Fibroblast of the aortic adventitia (primary cell): Measurements from ENCODE around the gene IL36A. TPM values are rescaled to one million over a fixed set of nuclear protein-coding genes. Genes with fewer than 3 reads are reported as not detected.

Experiments used
- DNase-seq: peaks from one replicate; pipeline ENCODE4 v3.0.0-alpha.2; 2010; ENCODE audit warnings: low read depth
- H3K4me3 ChIP-seq: 2 replicates; pipeline ENCODE4 v1.5.1; 2011; ENCODE audit warnings: low read depth, mild to moderate bottlenecking, control low read depth, low read length, moderate library complexity
- total RNA-seq: library from RNA; depleted of rRNA; stranded (reverse); fragments of >200 nt; gene quantifications from 2 replicates; pipeline ENCODE4 v1.2.3, GENCODE V29; 2012; ENCODE audit warnings: low replicate concordance
- TF ChIP-seq, protein P1 (sequence below): IDR thresholded peaks from 2 replicates; pipeline ENCODE4 v1.5.1; 2011; ENCODE audit warnings: mild to moderate bottlenecking, low read length, control low read depth, inconsistent platforms; ENCODE audit not compliant: insufficient read depth

IL36A gene, protein sequence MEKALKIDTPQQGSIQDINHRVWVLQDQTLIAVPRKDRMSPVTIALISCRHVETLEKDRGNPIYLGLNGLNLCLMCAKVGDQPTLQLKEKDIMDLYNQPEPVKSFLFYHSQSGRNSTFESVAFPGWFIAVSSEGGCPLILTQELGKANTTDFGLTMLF
- 2.0 TPM in 1 of 2 replicates, not detected in the other for total RNA-seq

DNA sequence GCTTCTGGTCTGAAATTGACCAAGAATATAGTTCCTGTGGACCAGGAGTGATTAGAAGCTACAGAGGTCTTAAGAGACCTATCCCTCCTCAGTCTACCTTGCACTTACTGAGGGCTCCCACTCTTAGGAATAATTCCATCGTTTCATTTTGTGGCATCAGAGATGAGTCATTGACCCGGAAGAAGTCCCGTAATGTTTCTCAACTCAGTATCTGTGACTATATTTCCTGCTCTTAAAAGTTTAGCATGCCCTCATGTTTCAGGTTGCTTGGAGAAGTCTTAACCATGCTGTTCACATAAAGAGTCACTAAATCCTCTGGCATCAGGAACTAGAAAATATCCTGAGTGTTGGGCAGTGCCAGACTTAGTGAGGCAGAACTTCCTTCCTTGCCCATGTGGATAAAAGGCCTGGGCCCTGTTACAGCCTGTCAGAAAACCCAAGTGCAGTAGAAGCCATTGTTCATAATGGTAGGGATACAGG, at the start of gene IL36A:
Gene IL36A, plus strand, starts transcription at position 430 of the 480 bp plus-strand sequence. CDS start 413 bp downstream, outside the sequence.
- peak; percentile 2 for DNase-seq
- TF ChIP-seq, protein P1, sequence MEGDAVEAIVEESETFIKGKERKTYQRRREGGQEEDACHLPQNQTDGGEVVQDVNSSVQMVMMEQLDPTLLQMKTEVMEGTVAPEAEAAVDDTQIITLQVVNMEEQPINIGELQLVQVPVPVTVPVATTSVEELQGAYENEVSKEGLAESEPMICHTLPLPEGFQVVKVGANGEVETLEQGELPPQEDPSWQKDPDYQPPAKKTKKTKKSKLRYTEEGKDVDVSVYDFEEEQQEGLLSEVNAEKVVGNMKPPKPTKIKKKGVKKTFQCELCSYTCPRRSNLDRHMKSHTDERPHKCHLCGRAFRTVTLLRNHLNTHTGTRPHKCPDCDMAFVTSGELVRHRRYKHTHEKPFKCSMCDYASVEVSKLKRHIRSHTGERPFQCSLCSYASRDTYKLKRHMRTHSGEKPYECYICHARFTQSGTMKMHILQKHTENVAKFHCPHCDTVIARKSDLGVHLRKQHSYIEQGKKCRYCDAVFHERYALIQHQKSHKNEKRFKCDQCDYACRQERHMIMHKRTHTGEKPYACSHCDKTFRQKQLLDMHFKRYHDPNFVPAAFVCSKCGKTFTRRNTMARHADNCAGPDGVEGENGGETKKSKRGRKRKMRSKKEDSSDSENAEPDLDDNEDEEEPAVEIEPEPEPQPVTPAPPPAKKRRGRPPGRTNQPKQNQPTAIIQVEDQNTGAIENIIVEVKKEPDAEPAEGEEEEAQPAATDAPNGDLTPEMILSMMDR = no peak

GRCh38 chr2:112957511-112957910, 47.7 kb upstream of the IL36A start:
- TF ChIP-seq, protein P1 = no peak
- H3K4me3 ChIP-seq = no peak overlapping the region
- peak; percentile 4 for DNase-seq

More for the DNA sequence above, at the start of gene IL36A:
- H3K4me3 ChIP-seq = no peak within 1 kb of the TSS

DNA sequence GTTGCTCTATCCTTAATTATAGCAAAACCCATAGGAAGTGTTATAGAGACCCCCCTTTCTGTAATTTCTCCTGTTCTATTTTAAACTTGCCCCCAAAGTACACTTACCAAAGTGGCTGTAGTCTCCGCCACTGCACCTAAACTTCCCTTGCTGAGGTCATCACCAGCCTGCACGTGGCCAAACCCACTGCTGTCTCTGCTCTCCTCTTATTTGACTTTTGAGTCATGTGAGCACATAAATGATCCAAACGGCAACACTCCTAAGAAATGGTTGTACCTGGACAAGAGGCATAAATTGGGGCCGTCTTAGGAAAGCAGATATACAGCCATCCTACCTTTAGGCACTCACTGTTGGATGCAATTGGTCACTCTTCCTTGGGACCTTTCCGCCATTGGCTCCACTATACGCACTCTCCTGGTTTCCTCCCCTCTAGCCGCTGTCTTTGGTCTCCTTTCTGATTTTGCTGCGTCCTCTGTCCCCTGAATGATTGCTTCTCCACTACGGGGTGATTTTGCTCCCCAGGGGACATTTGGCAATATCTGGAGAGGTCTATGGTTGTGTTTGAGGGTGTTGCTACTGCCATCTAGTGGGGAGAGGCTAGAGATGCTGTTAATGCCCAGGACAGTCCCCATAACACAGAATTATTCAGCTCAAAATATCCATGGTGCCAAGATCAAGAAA, 46.7 kb upstream of the IL36A start:
- TF ChIP-seq, protein P1 = peak; percentile 91
- no peak overlapping the region for H3K4me3 ChIP-seq
- peak; percentile 78 for DNase-seq

DNA sequence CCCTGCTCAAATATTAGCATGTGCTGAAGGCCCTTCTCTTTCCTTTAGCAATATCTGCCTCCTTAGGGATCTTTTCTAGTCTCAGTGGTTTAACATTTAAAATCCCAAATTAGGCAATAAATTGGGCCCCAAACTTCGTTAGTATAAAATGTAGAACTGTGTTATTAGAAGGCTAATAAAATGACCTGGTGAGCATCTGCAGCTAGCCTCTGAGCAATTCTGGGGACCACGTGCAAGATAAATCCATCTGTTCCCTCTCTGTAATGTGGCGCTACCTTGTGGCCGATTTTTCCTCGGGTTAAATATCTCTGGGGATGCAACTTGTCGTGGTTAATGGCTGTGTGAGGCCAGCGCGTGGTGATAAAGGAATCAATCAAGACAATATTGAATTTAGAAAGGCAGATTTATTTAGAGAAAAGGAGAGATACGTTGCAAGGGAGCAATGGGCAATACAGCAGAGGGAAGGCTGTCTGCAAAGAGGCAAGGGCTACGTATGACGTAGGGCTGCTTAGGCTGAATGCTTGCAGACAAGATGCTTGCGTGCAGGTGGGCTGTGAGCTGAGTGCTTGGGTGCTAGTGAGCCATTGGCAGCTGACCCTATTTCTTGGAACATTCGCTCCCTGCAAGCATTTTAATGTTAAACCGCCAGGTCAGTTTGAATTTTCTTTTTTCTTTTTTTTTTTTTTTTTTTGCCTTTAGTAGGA, 46.0 kb upstream of the IL36A start:
- H3K4me3 ChIP-seq = no peak overlapping the region
- TF ChIP-seq, protein P1 = peak; percentile 10
- peak; percentile 5 for DNase-seq

- DNase-seq = no peak
- TF ChIP-seq, protein P1 = no peak
- H3K4me3 ChIP-seq = no peak overlapping the region
Observed at GRCh38 chr2:112960230-112960825, 44.9 kb upstream of the IL36A start.

GRCh38 chr2:112962308-112963175, 42.7 kb upstream of the IL36A start:
- no peak overlapping the region for H3K4me3 ChIP-seq
- TF ChIP-seq, protein P1 = no peak
- no peak for DNase-seq
